NCI-H748 (cell line): Measurements from ENCODE around the gene ITFG2.
A peak's percentile ranks its signal among the peaks of the same experiment; 100 is the strongest.

Experiments
- DNase-seq: peaks from one replicate; lab custom pipeline; 2025; ENCODE audit not compliant: unreplicated experiment; lab: John Stamatoyannopoulos, UW

The ITFG2 gene

DNA sequence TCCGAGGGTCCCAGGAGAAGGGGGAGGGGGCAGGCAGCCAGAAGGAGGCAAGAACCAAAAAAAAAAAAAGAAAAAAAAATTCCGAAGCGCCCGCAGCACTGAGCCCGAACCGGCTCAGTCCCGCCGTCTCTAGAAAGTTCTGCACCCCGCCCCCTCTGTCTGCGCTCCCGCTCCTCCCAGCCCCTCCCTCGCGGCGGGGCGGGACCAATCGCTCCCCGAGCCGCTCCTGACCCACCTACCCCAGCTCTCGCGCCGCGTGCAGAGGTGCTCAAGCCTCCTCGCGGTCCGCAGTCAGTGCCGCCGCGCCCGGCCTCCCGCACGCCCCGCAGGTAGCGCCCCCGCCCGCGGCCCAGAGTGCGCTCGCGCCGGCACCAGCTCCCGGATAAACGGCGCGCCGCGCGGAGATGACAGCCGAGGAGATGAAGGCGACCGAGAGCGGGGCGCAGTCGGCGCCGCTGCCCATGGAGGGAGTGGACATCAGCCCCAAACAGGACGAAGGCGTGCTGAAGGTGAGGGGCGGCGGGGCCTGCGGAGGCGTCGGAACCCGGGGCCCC, 17.7 kb upstream of the ITFG2 start, which contains the start of gene FKBP4:
FKBP4 (plus strand) TSS at position 235 of the 554 bp plus-strand sequence; CDS start at position 405, 170 bp downstream.
- peak; percentile 86 for DNase-seq

DNA sequence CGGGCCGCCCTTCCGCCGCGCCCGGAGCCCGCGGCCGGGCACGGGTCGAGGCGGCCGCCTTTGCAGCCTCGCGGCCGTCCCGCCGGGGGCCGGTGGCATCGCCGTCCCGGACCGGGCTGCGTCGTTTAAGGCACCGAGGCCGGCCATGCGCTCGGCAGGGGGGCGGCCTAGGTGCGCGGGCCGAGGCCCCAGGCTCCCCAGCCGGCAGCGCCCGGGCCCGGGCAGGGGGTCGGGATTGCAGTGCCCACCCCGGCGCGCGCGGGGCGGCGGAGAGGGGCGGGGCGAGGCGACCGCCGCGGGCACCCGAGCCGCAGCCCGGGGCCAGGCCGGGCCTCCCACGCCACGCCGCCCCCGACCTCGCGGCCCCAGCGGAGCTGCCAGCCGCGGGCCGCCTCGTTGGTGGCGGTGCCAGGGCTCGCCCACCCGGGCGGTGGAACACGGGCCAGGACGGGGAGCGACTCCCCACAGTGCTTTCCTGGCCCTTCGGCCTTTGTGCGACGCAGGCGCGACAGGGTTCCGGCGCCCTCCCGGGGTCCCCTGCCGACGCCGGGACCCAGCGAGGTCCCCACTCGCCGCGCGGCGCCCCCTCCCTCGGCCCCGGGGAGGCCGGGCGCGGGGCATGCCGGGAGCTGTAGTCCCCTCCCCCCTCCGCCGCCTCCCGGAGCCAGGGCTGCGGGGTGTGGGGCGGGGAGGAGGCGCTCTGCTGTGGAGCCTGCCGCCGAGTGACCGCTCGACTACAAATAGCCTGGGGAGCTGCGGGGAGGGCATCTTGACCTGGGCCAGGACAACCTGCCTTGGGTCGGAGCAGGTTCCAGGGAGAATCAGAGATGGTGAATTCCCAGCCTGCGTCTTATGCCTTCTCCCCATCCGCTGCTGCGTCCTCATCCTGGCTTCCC, 16.9 kb upstream of the ITFG2 start:
- peak; percentile 58 for DNase-seq

DNA sequence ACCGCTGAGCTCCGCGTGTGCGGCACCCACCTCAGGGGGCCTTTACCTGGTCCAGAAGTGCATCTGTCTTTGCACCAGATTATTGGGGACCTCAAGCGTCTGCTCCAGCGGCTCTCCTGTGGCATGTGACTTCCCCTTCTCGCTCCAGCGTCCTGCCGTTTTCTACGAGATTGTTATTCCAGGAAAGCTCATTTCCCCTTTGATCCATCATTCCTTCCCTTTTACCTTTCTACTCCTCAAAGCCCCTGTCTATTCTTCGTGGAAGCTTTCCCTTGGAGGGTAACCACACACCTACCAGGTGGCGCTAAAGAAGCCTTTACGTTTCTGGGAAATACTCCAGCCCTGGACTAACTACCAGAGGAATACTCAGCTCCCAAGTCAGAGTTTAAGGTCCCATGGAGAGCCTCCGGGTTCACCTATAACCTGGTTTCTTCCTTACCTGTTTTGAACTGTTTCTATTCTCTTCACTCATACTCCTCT, 16.2 kb upstream of the ITFG2 start:
- DNase-seq, result peak; percentile 7

DNA sequence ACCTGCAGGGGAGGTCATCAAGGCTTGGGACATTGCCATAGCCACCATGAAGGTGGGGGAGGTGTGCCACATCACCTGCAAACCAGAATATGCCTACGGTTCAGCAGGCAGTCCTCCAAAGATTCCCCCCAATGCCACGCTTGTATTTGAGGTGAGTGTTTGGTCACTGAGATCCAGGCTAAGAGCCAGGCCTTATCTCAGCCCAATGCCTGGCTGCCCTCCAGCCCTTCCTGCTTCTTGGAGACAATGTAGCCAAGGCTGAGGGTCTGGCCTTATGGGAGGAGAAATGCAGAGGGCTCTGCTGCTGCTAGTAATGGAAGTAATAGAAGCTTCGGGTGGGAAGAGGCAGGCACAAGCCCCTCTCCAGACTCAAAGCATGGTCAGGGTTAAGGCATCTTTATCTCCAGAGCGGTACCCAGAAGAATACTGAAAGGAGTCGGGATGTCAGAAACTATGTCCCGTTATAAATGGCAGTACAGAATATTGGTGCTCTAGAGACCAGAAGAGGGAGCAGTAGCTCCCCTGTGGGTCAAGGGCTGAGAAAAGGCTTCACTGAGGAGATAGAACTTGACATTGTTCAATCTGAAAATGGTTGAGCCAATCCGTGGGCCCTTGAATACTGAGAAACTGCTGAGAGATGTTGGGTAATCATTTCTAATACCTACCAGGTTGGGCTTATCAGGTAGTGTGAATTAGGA, 14.6 kb upstream of the ITFG2 start:
- no peak for DNase-seq

DNA sequence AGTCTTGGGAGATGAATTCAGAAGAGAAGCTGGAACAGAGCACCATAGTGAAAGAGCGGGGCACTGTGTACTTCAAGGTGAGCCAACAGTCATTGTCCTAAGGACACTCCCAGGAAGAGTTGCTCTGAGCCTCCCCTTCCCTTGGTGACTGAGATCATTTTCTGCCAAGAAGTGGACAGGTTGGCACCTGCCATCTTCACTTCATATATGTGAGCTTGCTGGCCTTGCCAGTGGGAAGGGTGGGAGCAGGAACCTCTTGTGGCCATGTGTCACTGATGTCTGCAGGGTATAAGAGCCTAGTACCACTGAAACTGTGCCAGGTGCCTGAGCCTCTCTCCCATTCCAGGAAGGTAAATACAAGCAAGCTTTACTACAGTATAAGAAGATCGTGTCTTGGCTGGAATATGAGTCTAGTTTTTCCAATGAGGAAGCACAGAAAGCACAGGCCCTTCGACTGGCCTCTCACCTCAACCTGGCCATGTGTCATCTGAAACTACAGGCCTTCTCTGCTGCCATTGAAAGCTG, 12.4 kb upstream of the ITFG2 start:
- DNase-seq, result no peak

DNA sequence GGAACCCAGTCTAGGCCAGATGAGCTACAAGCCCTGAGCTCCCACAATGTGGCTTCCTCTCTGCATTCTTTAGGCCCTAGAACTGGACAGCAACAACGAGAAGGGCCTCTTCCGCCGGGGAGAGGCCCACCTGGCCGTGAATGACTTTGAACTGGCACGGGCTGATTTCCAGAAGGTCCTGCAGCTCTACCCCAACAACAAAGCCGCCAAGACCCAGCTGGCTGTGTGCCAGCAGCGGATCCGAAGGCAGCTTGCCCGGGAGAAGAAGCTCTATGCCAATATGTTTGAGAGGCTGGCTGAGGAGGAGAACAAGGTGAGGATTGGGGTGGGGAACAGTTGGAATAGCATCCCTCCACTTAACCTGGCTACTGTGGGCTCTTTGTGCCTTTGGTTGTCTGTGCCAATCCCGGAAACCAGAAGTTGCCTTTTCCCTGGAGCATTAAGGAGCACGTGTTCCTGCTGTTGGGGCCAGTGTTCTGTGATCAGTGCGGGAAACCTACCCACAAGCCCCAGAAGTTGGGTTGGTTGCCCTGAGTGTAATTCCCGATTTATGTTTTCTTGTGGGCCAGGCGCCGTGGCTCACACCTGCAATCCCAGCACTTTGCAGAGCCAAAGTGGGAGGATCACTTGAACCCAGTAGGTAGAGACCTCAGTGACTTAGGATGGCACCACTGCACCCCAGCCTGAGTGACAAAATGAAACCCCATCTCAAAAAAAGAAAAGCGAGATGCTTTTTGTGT, 11.3 kb upstream of the ITFG2 start:
- DNase-seq, result no peak

DNA sequence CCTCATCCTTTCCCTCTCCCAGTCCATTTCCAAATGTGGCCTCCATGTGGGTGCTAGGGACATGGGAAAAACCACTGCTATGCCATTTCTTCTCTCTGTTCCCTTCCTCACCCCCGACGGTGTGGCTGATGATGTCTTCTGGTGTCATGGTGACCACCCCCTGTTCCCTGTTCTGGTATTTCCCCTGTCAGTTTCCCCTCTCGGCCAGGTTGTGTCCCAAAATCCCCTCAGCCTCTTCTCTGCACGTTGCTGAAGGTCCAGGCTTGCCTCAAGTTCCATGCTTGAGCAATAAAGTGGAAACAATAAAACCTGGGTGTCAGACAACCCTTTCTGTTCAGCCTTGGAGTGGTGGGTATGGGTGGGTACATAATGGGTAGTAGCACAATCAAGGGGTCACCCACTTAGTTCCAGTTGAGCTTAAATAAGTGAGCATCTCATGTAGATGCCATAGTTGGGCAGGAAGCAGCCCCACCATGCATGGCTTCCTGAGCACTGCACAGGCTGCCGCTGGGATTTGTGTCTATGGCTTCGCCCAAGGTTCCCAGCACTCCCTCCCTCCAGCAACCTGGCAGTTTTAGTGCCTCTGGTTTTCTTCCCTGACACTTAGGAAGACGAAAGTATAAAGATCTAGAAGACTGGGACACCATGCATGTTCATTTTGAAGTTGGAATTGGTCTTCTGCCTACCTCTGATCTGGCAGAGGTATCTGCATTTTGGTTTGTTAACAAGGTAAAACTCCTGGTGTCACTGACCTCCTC, 8.7 kb upstream of the ITFG2 start:
- DNase-seq, result no peak

DNA sequence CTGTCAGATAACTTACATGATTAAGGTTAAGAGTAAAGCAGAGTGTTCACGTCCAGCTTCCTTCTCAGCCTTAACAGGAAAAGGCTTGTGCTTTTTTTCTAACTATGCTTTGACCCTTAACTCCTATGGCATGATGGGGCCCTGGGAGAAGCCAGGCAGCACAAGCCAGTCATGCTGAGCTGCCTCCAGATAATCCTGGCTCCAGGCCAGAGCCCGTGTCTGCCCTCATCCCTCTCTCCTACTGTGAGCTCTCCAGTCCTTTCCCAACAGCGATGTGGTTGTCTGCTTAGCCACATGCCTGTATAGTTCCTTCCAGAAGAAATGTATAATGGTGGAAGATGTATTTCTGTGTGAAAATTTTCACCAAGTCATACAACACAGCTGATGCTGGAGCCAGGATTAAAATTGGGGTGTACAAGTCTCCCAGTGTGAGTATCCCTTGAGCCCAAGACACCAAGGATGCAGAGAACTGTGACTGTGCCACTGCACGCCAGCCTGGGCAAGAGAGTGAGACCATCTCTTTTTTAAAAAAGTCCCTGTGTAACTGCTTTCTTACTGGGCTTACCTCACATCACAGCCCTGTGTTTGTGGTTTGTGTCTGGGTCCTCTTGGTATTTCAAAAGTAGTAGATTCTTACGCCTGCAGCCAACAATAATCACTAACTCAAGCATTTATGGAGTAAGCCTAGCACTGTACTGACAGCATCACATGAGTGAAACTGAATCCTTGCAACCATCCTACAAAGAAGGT, 7.9 kb upstream of the ITFG2 start:
- no peak for DNase-seq

DNA sequence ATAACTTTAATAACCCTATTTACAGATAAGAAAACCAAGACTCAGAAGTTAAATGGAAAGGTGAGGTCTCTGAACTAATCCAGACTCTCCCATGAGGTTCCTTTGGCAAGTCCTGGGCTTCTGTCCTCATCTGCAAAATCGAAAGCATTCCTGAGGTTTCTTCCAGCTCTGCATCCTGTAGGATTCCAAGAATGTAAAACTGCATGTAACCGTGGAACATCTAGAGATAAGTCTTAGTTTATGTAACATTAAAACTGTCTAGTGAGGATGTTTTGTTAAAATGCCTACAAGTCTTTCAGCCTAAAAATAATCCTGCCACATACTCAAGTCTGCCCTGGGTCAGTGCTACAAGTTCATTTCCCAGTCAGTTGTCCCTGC, 7.3 kb upstream of the ITFG2 start:
- no peak for DNase-seq

DNA sequence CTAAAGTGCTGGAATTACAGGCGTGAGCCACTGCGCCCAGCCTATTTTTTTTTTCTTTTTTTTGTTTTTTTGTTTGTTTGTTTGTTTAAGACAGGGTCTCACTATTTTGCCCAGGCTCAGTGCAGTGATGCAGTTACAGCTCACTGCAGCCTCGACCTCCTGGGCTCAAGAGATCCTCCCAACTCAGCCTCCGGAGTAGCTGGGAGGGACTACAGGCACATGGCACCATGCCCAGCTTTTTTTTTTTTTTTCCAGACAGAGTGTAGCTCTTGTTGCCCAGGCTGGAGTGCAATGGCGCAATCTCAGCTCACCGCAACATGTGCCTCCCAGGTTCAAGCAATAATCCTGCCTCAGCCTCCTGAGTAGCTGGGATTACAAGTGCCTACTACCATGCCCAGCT, 5.8 kb upstream of the ITFG2 start:
- DNase-seq, result no peak

DNA sequence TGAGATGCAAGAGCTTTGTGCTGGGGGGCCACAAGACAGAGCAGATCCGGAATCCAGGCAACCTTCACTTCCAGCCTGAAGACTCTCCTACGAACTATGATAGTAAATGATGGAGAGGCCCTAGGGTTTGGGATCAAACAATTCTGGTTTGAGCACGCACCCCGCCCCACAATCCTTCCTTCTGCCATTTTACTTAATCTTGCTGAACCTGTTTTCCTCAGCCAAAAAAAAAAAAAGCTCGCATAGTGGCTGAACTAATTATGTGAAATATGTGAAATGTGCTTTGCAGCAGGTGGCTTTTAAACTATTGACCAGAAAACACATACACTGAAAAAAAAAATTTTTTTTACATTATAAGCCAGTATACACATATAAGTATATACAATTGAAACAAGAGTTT, 667 bp upstream of the ITFG2 start:
- DNase-seq, result no peak

DNA sequence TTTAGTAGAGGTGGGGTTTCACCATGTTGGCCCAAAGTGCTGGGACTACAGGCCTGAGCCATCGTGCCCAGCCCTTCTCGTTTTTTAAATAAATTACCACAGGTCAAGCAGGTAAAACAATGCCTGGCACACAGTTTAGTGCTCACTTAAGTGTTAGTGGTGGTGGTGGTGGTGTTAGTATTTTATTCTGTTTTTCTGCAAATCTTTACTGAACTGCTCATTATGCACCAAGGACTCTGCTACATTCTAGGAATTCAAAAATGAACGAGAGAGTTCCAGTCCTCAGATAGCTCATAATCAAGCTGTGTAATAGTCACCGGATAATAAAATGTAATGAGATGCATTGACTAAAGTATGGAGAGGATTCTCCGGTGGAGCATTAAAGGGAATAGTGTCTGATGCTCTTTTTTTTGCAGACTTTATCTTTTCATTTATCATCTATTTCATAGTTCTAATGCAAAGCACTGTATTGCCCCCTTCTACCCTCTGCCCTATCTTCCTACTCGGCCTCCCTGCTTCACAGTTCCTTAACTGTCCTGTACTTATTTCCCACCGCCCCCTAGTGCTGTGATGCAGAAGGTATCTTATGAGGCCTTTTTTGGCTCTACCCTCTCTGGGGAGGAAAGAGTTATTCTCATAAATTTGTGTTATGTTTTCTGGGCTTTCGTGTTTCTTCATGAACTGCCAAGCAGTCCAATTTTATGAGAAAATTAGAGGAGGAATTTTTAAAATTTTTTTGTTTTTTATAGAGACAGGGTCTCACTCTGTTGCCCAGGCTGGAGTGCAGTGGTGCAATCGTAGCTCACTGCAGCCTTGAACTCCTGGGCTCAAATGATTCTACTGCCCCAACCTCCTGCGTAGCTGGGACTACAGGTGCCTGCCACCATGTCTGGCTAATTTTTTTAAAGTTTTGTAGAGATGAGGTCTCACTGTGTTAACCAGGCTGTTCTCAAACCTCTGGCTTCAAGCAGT, 1.0 kb downstream of the ITFG2 start:
- DNase-seq, result peak; percentile 59

DNA sequence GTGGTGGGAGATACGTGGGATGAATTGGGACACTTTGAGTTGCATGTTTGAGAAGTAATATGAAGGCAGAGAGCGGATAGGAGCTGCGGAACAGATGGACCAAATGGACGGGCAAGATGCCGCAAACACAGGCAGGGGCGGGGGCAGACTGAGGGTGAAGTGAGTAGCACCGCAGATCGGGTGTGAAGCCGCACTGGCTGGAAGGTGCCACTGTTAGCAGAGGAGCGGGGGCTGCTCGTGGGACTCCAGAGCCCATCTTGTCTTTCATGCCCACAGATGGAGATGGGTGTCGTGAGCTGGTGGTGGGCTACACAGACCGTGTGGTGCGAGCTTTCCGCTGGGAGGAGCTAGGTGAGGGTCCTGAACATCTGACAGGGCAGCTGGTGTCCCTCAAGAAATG, 7.3 kb downstream of the ITFG2 start:
- no peak for DNase-seq

DNA sequence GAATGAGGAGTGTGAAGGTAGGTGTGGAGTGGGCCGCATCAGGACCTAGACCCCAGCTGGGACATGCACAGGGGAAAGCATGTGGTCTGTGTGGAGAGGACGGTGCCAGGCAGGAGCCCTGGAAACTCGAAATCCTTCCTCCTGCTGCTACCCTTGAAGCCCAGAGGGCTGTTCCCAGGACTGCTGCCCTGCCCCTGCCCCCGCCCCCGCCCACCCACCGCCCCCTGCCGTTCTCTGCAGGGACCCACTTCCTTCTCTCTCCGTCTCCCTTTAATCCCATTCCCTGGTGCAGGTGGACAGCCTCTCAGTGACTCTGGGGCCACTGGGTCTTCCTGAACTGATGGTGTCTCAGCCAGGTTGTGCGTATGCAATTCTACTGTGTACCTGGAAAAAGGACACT, 8.0 kb downstream of the ITFG2 start:
- no peak for DNase-seq

DNA sequence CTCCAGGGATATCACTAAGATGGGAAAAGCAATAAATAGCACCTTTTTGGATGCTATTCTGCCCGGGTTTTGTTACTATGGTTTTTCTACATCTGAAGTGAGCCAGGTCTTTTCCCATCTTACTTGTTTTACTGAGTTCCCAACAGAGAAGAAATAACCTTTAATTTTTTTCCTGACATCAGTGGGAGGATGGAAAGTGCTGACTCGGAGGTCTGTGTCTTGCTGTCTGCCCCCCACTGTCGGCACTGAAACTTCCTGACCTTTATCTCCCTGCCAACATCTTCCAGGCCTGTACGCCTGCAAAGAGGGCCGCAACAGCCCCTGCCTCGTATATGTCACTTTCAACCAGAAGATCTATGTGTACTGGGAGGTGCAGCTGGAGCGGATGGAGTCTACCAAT, 11.0 kb downstream of the ITFG2 start:
- DNase-seq, result no peak

DNA sequence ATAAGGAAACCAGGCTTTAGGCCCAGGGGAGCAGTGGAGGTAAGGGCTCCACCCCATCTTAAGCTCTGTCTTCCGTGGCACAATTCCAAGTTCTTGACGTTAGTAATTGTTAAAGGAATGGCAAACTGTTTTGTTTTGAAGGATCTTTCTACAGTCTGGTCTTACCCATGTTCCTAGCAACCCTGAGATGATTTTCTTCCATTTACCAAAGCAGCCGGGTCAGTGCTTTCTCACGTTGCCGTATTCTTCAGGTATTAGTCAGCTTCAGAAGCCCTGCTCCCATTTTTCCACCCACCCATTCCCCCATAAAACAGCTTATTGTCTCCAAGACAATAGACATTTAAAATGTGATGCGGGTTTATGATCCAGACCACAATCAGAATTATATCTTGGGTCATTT, 12.1 kb downstream of the ITFG2 start:
- DNase-seq, result no peak

DNA sequence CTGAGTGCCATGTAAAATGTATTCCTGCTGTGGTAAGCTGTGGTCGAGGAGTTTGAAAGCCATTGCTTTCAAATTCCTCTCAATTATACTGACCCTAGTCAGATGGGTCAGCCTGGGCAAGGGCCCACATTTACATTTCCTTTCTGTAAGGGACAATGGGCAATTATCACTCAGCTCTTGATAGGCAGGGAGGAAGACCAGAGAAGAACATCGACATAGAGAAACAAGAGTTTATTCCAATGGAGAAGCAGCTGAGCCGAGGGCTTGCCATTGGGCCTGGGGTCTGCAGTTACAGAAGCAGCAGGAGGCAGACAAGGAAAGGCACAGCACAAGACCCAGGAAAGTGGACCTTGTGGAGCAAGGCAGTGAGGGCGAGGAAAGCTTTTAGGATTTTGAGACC, 12.7 kb downstream of the ITFG2 start:
- DNase-seq, result no peak

DNA sequence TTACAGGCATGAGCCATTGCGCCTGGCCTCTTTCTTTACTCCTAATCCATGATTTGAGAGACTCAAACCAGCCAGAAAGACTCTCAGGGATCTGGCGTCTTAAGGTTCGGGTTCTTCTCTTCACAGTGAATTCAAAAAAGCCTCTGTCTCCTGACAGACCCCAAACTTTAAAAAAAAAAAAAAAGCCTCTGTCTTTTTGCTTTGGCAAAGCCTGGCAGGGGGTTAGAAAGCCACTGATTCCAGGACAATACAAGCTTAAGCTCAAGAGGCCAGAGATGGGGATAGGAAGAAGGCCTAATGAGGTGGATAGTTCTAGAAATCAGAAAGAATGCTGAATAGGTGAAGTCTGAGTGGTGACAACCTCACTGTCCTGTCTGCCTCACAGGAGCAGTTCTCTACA, 13.6 kb downstream of the ITFG2 start:
- DNase-seq, result no peak
